Measurements from ENCODE around the gene TM7SF2. TPM values are rescaled to one million over a fixed set of nuclear protein-coding genes. Genes with fewer than 3 reads are reported as not detected.
A peak's percentile ranks its signal among the peaks of the same experiment; 100 is the strongest.

The TM7SF2 gene
- total RNA-seq, 6 experiments from 2014 or later, result 25.6 to 112 (median 37.8) TPM

DNA sequence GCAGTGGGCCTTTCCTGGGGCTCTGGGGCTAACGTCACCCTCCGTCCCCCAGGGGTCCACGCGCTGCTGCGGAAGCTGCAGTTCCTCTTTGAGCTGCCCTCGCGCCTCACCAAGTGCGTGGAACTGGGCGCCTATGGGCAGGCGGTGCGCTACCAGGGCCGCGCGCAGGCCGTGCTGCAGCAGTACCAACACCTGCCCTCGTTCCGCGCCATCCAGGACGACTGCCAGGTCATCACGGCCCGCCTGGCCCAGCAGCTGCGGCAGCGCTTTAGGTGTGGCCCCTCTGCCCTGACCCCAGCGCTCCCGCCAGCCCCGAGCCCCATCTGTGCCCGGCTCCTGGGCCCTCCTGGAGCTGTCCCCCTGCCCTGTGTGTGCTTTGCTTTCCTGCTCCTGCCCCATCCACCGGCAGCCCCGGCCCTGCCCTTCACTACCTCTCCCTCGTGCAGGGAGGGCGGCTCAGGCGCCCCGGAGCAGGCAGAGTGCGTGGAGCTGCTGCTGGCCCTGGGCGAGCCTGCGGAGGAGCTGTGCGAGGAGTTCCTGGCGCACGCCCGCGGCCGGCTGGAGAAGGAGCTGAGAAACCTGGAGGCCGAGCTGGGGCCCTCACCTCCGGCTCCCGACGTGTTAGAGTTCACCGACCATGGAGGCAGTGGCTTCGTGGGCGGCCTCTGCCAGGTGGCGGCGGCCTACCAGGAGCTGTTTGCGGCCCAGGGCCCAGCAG is 3.8 kb upstream of the TM7SF2 start:
- ATAC-seq, result no peak
- Histone ChIP-seq H3K4me3 (no peak overlapping the region), H3K4me1 (peaks cover 0 to 37% (median 17%) of the 10 kb centered on the region in 4 donors), H3K9me3 (no peaks in the 10 kb centered on the region), H3K36me3 (peaks cover 0 to 9% (median 3%) of the 10 kb centered on the region in 4 donors), H3K27ac (no peak overlapping the region), H3K27me3 (no peaks in the 10 kb centered on the region)
- TF ChIP-seq, protein P1, sequence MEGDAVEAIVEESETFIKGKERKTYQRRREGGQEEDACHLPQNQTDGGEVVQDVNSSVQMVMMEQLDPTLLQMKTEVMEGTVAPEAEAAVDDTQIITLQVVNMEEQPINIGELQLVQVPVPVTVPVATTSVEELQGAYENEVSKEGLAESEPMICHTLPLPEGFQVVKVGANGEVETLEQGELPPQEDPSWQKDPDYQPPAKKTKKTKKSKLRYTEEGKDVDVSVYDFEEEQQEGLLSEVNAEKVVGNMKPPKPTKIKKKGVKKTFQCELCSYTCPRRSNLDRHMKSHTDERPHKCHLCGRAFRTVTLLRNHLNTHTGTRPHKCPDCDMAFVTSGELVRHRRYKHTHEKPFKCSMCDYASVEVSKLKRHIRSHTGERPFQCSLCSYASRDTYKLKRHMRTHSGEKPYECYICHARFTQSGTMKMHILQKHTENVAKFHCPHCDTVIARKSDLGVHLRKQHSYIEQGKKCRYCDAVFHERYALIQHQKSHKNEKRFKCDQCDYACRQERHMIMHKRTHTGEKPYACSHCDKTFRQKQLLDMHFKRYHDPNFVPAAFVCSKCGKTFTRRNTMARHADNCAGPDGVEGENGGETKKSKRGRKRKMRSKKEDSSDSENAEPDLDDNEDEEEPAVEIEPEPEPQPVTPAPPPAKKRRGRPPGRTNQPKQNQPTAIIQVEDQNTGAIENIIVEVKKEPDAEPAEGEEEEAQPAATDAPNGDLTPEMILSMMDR (IDR thresholded peaks at IDR 0.05), result no peak
- no peak for TF ChIP-seq POLR2A (IDR thresholded peaks at IDR 0.05)
- intact Hi-C loops (cut with DNase I), result loop anchor here in 1 of 2 donors (10.0 kb wide), 1 partner anchor 73 kb away; no protein-coding TSS in a partner anchor
- WGBS (ENCODE audit: insufficient coverage, low coverage, low lambda C conversion rate, missing lambda C conversion rate), result 89% methylated on average over 9 of the region's 52 CpGs
- DNase-seq, result peak in 1 of 3 donors; percentile 23

DNA sequence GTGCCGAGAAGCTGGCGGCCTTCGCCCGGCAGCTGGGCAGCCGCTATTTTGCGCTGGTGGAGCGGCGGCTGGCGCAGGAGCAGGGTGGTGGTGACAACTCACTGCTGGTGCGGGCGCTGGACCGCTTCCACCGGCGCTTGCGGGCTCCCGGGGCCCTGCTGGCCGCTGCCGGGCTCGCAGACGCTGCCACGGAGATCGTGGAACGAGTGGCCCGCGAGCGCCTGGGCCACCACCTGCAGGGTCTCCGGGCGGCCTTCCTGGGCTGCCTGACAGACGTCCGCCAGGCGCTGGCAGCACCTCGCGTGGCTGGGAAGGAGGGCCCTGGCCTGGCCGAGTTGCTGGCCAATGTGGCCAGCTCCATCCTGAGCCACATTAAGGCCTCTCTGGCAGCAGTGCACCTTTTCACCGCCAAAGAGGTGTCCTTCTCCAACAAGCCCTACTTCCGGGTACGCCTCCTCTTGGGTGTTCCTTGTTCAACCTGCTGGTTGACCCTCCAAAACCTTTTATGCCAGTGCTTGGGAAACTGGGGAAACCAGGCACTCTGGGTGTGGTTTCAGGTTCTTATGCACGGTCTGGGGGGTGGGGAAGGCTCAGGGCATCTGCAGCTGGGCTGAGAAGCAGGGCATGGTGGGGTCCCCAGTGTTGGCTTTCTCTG is 3.1 kb upstream of the TM7SF2 start:
- H3K36me3 ChIP-seq, result peaks cover 0 to 9% (median 3%) of the 10 kb centered on the region in 4 donors
- H3K27ac ChIP-seq, result no peak overlapping the region
- DNase-seq, result peak in 1 of 3 donors; percentile 22
- WGBS (ENCODE audit: insufficient coverage, low coverage, low lambda C conversion rate, missing lambda C conversion rate), result no CpG with 5 or more reads among the region's 38 CpGs
- H3K4me1 ChIP-seq, result peaks cover 0 to 37% (median 20%) of the 10 kb centered on the region in 4 donors
- no peak for TF ChIP-seq POLR2A (IDR thresholded peaks at IDR 0.05)
- TF ChIP-seq, protein P1 (IDR thresholded peaks at IDR 0.05), result no peak
- no peak for ATAC-seq
- intact Hi-C loops (cut with DNase I), result loop anchor here in 1 of 2 donors (10.0 kb wide), 1 partner anchor 74 kb away; no protein-coding TSS in a partner anchor
- no peak overlapping the region for H3K4me3 ChIP-seq
- H3K9me3 ChIP-seq, result no peaks in the 10 kb centered on the region
- no peaks in the 10 kb centered on the region for H3K27me3 ChIP-seq

DNA sequence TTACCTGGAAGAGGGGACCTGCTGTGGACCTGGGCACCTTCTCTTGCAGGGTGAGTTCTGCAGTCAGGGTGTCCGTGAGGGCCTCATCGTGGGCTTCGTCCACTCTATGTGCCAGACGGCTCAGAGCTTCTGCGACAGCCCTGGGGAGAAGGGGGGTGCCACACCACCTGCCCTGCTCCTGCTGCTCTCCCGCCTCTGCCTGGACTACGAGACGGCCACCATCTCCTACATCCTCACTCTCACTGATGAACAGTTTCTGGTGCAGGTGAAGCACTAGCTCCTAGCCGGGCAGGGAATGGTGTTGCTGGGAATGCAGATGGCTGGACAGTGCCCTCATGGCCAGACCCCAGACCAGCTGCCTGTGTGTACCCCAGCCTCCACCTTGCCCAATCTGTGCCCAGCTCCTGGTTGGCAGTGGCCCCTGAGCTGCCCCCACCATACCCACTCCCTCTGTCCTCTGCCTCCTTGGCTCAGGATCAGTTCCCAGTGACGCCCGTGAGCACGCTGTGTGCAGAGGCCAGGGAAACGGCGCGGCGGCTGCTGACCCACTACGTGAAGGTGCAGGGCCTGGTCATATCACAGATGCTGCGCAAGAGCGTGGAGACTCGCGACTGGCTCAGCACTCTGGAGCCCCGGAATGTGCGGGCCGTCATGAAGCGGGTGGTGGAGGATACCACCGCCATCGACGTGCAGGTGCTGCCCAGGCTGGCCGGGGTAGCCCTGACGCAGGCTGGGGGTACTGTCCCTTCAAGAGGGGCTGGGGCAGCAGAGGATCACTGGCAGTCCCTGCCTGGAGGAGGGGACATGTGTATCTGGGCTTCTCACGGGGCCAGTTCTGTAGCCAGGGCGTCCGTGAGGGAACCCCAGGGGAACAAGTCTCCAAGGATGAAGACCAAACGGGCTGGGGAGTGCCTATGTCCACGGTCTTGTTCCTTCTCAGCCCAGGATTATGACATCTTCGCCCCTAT is 2.2 kb upstream of the TM7SF2 start:
- no peak for DNase-seq

More for the DNA sequence above, 2.2 kb upstream of the TM7SF2 start:
- Histone ChIP-seq H3K36me3 (peaks cover 0 to 9% (median 3%) of the 10 kb centered on the region in 4 donors), H3K4me1 (peaks cover 0 to 34% (median 20%) of the 10 kb centered on the region in 4 donors), H3K27me3 (no peaks in the 10 kb centered on the region), H3K9me3 (no peaks in the 10 kb centered on the region), H3K4me3 (no peak overlapping the region), H3K27ac (no peak overlapping the region)
- 60% methylated on average over 7 of the region's 36 CpGs for WGBS (ENCODE audit: insufficient coverage, low coverage, low lambda C conversion rate, missing lambda C conversion rate)
- ATAC-seq, result no peak
- intact Hi-C loops (cut with DNase I), result loop anchor here in 1 of 2 donors (5.0 to 10.0 kb wide), 2 partner anchors 75 to 148 kb away; no protein-coding TSS in a partner anchor
- no peak for TF ChIP-seq POLR2A (IDR thresholded peaks at IDR 0.05)
- TF ChIP-seq, protein P1 (IDR thresholded peaks at IDR 0.05), result no peak

All from right lobe of liver (tissue), 6 donors.